HepG2 (cell line): ENCODE data around the gene PSMB3. TPM values are rescaled to one million over a fixed set of nuclear protein-coding genes. Genes with fewer than 3 reads are reported as not detected.

Experiments
- CCDC6 ChIP-seq: sonication (generic); formaldehyde crosslinking; IDR thresholded peaks from 2 replicates; pipeline ENCODE4 v1.8.1; 2022; ENCODE audit warnings: mild to moderate bottlenecking, missing genetic modification reagents, moderate library complexity
- ESRRA ChIP-seq: sonication (generic); formaldehyde crosslinking; IDR thresholded peaks from 2 replicates; pipeline ENCODE4 v1.5.1; 2020; ENCODE audit warnings: mild to moderate bottlenecking, low read depth, missing genetic modification reagents
- NFATC3 ChIP-seq: sonication (generic); formaldehyde crosslinking; IDR thresholded peaks from 2 replicates; pipeline ENCODE4 v1.5.1; 2020; ENCODE audit warnings: mild to moderate bottlenecking, missing genetic modification reagents
- NFYC ChIP-seq: IDR thresholded peaks from 2 replicates; pipeline ENCODE4 v1.6.1; 2016; ENCODE audit warnings: missing genetic modification reagents, missing compliant biosample characterization
- PCBP2 ChIP-seq: fragments of 200-400 bp; formaldehyde crosslinking; optimal IDR thresholded peaks from 2 replicates; pipeline ENCODE3; 2018; ENCODE audit warnings: low read length, low read depth; ENCODE audit not compliant: poor library complexity, severe bottlenecking
- PHF20 ChIP-seq: sonication (generic); formaldehyde crosslinking; IDR thresholded peaks from 2 replicates; pipeline ENCODE4 v1.5.0; 2020; ENCODE audit warnings: mild to moderate bottlenecking, missing genetic modification reagents
- ZNF510 ChIP-seq: sonication (generic); formaldehyde crosslinking; IDR thresholded peaks from 2 replicates; pipeline ENCODE4 v1.4.0; 2020; ENCODE audit warnings: low read depth, mild to moderate bottlenecking, missing genetic modification reagents
- ZNF563 ChIP-seq: sonication (generic); formaldehyde crosslinking; IDR thresholded peaks from 2 replicates; pipeline ENCODE4 v1.8.0; 2022; ENCODE audit warnings: mild to moderate bottlenecking, moderate library complexity, missing genetic modification reagents
- ZNF660 ChIP-seq: sonication (generic); formaldehyde crosslinking; IDR thresholded peaks from 2 replicates; pipeline ENCODE4 v1.5.1; 2020; ENCODE audit warnings: mild to moderate bottlenecking, low read depth, missing genetic modification reagents, borderline replicate concordance
- polyA plus RNA-seq, 8 experiments: library from polyadenylated mRNA; depleted of rRNA in 3 of 8; stranded (reverse) in 7 of 8; unstranded in 1 of 8; fragments of >200 nt; fragmentation: Illumina TruSeq in 4 of 8; extraction: Trizol in 4 of 8; gene quantifications; 2 replicates each; pipeline versions ENCODE4 v1.2.1 to v1.2.3, GENCODE V29; 2011 to 2016; ENCODE audit warnings: low read depth in 4 of 8, missing spikeins in 1 of 8, mixed read lengths in 1 of 8; ENCODE audit not compliant: insufficient read depth in 1 of 8
- total RNA-seq, 5 experiments: library from RNA; depleted of rRNA; stranded (reverse); fragments of >200 nt; fragmentation: Illumina TruSeq; extraction: Trizol; gene quantifications; 2 replicates each; pipeline ENCODE4 v1.2.3, GENCODE V29; 2016; ENCODE audit warnings: low read depth in 1 of 5
- TF ChIP-seq, protein P1 (sequence below), 2 experiments: sonication (generic) in 1 of 2; formaldehyde crosslinking in 1 of 2; IDR thresholded peaks; 2 replicates each; pipeline versions ENCODE4 v1.4.0 to v1.6.1; 2018 to 2020; ENCODE audit warnings: missing genetic modification reagents in 2 of 2, borderline replicate concordance in 1 of 2, low read depth in 1 of 2, mild to moderate bottlenecking in 1 of 2, missing biosample characterization in 1 of 2
- TF ChIP-seq, protein P2 (sequence below): sonication (generic); formaldehyde crosslinking; IDR thresholded peaks from 2 replicates; pipeline ENCODE4 v1.4.0; 2020; ENCODE audit warnings: missing genetic modification reagents; ENCODE audit errors: not compliant biosample characterization
- TF ChIP-seq, protein P3 (sequence below): sonication (generic); formaldehyde crosslinking; IDR thresholded peaks from 2 replicates; pipeline ENCODE4 v1.4.0; 2020; ENCODE audit warnings: low read depth, mild to moderate bottlenecking, missing genetic modification reagents
- TF ChIP-seq, protein P4 (sequence below), 2 experiments: sonication (generic) in 1 of 2; formaldehyde crosslinking in 1 of 2; IDR thresholded peaks; 2 replicates each; pipeline versions ENCODE4 v1.6.1 to v1.9.0; 2014 to 2022; ENCODE audit warnings: antibody characterized with exemption in 1 of 2, borderline replicate concordance in 1 of 2, inconsistent platforms in 1 of 2, low read depth in 1 of 2, missing genetic modification reagents in 1 of 2
- TF ChIP-seq, protein P5 (sequence below): sonication (generic); formaldehyde crosslinking; IDR thresholded peaks from 2 replicates; pipeline ENCODE4 v1.5.0; 2020; ENCODE audit warnings: mild to moderate bottlenecking, missing genetic modification reagents

Gene PSMB3
- total and polyA plus RNA-seq, 2 of the 13 experiments (the other 11 are each of a cell fraction or from before 2014, with no cell fraction given): 366 to 517 TPM

DNA sequence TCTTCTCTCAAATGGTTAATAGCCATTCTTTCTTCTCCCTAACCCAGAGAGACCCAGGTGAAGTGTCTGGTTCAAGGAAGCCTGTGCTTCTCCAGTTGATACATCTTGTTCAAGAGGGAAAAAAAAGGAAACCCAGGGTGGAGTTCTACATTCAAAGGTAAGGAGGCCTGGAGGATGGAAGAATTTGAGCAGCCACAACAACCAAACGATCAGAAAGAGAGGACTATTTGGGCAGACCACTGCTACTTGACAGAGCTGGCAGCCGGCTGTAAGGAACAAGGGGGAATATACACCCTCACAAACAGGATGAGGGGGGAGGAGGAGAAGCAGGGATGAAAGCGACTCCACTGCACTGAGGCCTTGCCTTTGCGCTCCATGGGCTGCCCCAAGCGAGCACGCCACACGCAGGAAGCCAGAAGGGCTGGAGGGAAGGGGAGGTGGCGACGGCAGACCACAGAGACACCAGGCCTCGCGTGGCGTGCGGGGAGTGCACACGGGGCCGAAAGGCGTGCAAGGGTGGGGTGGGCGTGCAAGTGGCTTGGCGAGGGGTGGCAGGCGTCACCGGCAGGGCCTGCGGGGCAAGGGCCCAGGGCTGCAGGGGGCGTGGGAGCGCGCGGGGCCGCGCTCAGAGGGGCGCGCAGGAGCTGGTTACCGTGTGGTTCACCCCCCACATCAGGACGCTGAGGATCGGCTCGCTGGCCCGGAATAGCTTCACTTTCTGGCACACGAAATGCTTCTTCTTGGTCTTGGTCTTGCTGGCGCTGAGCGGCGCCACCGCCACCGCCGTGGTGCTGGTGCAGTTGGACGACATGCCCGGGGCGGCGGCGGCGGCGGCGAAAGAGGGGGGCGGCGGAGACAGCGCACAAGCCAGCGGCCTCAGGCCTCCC is 46.3 kb downstream of the PSMB3 start (continued):
- TF ChIP-seq, protein P1, sequence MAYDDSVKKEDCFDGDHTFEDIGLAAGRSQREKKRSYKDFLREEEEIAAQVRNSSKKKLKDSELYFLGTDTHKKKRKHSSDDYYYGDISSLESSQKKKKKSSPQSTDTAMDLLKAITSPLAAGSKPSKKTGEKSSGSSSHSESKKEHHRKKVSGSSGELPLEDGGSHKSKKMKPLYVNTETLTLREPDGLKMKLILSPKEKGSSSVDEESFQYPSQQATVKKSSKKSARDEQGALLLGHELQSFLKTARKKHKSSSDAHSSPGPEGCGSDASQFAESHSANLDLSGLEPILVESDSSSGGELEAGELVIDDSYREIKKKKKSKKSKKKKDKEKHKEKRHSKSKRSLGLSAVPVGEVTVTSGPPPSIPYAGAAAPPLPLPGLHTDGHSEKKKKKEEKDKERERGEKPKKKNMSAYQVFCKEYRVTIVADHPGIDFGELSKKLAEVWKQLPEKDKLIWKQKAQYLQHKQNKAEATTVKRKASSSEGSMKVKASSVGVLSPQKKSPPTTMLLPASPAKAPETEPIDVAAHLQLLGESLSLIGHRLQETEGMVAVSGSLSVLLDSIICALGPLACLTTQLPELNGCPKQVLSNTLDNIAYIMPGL (CRISPR knock-in tag; IDR thresholded peaks at IDR 0.05; ENCODE audit: borderline replicate concordance in 1 of 2, low read depth in 1 of 2): peak in 1 of 2 experiments; percentile 61; a peak in 3 of 4 replicates
- TF ChIP-seq, protein P2, sequence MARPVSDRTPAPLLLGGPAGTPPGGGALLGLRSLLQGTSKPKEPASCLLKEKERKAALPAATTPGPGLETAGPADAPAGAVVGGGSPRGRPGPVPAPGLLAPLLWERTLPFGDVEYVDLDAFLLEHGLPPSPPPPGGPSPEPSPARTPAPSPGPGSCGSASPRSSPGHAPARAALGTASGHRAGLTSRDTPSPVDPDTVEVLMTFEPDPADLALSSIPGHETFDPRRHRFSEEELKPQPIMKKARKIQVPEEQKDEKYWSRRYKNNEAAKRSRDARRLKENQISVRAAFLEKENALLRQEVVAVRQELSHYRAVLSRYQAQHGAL (CRISPR knock-in tag): no peak
- no peak for TF ChIP-seq PCBP2
- no peak for TF ChIP-seq ESRRA
- TF ChIP-seq, protein P3, sequence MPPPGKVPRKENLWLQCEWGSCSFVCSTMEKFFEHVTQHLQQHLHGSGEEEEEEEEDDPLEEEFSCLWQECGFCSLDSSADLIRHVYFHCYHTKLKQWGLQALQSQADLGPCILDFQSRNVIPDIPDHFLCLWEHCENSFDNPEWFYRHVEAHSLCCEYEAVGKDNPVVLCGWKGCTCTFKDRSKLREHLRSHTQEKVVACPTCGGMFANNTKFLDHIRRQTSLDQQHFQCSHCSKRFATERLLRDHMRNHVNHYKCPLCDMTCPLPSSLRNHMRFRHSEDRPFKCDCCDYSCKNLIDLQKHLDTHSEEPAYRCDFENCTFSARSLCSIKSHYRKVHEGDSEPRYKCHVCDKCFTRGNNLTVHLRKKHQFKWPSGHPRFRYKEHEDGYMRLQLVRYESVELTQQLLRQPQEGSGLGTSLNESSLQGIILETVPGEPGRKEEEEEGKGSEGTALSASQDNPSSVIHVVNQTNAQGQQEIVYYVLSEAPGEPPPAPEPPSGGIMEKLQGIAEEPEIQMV (CRISPR knock-in tag): no peak
- TF ChIP-seq PHF20: no peak; the same call in 1 of the 2 replicates
- no peak for TF ChIP-seq NFYC (CRISPR knock-in tag)
- TF ChIP-seq, protein P4, sequence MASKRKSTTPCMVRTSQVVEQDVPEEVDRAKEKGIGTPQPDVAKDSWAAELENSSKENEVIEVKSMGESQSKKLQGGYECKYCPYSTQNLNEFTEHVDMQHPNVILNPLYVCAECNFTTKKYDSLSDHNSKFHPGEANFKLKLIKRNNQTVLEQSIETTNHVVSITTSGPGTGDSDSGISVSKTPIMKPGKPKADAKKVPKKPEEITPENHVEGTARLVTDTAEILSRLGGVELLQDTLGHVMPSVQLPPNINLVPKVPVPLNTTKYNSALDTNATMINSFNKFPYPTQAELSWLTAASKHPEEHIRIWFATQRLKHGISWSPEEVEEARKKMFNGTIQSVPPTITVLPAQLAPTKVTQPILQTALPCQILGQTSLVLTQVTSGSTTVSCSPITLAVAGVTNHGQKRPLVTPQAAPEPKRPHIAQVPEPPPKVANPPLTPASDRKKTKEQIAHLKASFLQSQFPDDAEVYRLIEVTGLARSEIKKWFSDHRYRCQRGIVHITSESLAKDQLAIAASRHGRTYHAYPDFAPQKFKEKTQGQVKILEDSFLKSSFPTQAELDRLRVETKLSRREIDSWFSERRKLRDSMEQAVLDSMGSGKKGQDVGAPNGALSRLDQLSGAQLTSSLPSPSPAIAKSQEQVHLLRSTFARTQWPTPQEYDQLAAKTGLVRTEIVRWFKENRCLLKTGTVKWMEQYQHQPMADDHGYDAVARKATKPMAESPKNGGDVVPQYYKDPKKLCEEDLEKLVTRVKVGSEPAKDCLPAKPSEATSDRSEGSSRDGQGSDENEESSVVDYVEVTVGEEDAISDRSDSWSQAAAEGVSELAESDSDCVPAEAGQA (IDR thresholded peaks at IDR 0.05; ENCODE audit: low read depth): no peak
- TF ChIP-seq, protein P4 (CRISPR knock-in tag; IDR thresholded peaks at IDR 0.05; ENCODE audit: borderline replicate concordance): no peak
- no peak for TF ChIP-seq ZNF563
- TF ChIP-seq, protein P5, sequence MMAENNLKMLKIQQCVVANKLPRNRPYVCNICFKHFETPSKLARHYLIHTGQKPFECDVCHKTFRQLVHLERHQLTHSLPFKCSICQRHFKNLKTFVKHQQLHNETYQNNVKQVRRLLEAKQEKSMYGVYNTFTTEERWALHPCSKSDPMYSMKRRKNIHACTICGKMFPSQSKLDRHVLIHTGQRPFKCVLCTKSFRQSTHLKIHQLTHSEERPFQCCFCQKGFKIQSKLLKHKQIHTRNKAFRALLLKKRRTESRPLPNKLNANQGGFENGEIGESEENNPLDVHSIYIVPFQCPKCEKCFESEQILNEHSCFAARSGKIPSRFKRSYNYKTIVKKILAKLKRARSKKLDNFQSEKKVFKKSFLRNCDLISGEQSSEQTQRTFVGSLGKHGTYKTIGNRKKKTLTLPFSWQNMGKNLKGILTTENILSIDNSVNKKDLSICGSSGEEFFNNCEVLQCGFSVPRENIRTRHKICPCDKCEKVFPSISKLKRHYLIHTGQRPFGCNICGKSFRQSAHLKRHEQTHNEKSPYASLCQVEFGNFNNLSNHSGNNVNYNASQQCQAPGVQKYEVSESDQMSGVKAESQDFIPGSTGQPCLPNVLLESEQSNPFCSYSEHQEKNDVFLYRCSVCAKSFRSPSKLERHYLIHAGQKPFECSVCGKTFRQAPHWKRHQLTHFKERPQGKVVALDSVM (CRISPR knock-in tag): peak; percentile 6; the same call in 1 of the 2 replicates
- no peak for TF ChIP-seq ZNF660 (CRISPR knock-in tag)
- TF ChIP-seq ZNF510 (CRISPR knock-in tag): no peak
- no peak for TF ChIP-seq NFATC3
- TF ChIP-seq CCDC6: 0 out of 2 replicates have a peak, but pooled peaks have one; percentile 13
